OCI-LY3 (cell line): ENCODE measurements around the gene TCEA2.

Source experiments
- CTCF ChIP-seq: fragments of 200-600, 300-600 bp; sonication (generic); IDR thresholded peaks from 2 replicates; pipeline ENCODE4 v1.5.1; 2014; ENCODE audit warnings: antibody characterized with exemption, low read length, low read depth
- EZH2phosphoT487 ChIP-seq: fragments of 200-600 bp; shearing (Covaris generic); IDR thresholded peaks from 2 replicates; pipeline ENCODE4 v1.6.1; 2018; ENCODE audit warnings: antibody characterized with exemption, mixed run types, low read depth

GRCh38 chr20:64070244-64070993 is 7.4 kb downstream of the TCEA2 start:
- TF ChIP-seq CTCF (no peak), EZH2phosphoT487 (no peak)
